DOHH2 (cell line): ENCODE measurements around the gene TTLL8.

ENCODE experiments used
- H3F3A ChIP-seq: fragments of 200-600 bp; sonication (generic), shearing (Covaris generic); 2 replicates; pipeline ENCODE4 v1.6.0; 2016; ENCODE audit warnings: antibody characterized with exemption, mild to moderate bottlenecking; ENCODE audit not compliant: control insufficient read depth, insufficient read depth
- H3K27ac ChIP-seq: fragments of 200-600 bp; sonication (generic); 2 replicates; pipeline ENCODE4 v1.5.1; 2014; ENCODE audit warnings: low read depth, mild to moderate bottlenecking, low read length, moderate library complexity
- H3K27me3 ChIP-seq: fragments of 200-600 bp; sonication (generic); 2 replicates; pipeline ENCODE4 v1.6.1; 2014; ENCODE audit warnings: mild to moderate bottlenecking, low read length, mixed read lengths; ENCODE audit not compliant: control insufficient read depth
- H3K36me3 ChIP-seq: fragments of 200-600 bp; sonication (generic); 2 replicates; pipeline ENCODE4 v1.6.1; 2014; ENCODE audit warnings: mild to moderate bottlenecking, low read length, moderate library complexity, mixed read lengths; ENCODE audit not compliant: control insufficient read depth
- H3K4me1 ChIP-seq: fragments of 200-600 bp; sonication (generic); 2 replicates; pipeline ENCODE4 v1.6.1; 2014; ENCODE audit warnings: mild to moderate bottlenecking, low read length, mixed read lengths; ENCODE audit not compliant: control insufficient read depth
- H3K4me2 ChIP-seq: fragments of 200-600 bp; sonication (generic); 2 replicates; pipeline ENCODE4 v1.6.0; 2014; ENCODE audit warnings: mild to moderate bottlenecking, low read length, moderate library complexity
- H3K4me3 ChIP-seq: fragments of 200-600 bp; sonication (generic); 2 replicates; pipeline ENCODE4 v1.5.1; 2014; ENCODE audit warnings: mild to moderate bottlenecking, low read length, mixed read lengths
- H3K79me2 ChIP-seq: fragments of 200-600 bp; sonication (generic); 2 replicates; pipeline ENCODE4 v1.6.1; 2014; ENCODE audit warnings: mild to moderate bottlenecking, low read length, mixed read lengths; ENCODE audit not compliant: control insufficient read depth
- H3K9me2 ChIP-seq: fragments of 200-600 bp; sonication (generic); replicated peaks from 2 replicates; pipeline ENCODE4 v1.6.1; 2014; ENCODE audit warnings: mild to moderate bottlenecking, low read length, mixed read lengths; ENCODE audit not compliant: control insufficient read depth
- H3K9me3 ChIP-seq: fragments of 200-600 bp; sonication (generic); 2 replicates; pipeline ENCODE4 v1.6.1; 2014; ENCODE audit warnings: antibody characterized with exemption, low read length, mixed read lengths; ENCODE audit not compliant: control insufficient read depth, insufficient read depth
- H4K20me1 ChIP-seq: fragments of 200-600 bp; sonication (generic); 2 replicates; pipeline ENCODE4 v1.6.0; 2014; ENCODE audit warnings: low read depth, mild to moderate bottlenecking, antibody characterized with exemption, low read length, moderate library complexity; ENCODE audit not compliant: control insufficient read depth, insufficient read depth
- EZH2phosphoT487 ChIP-seq: fragments of 200-600 bp; sonication (generic); IDR thresholded peaks from 2 replicates; pipeline ENCODE4 v1.6.1; 2017; ENCODE audit warnings: borderline replicate concordance, mild to moderate bottlenecking, antibody characterized with exemption, low read length, moderate library complexity, mixed read lengths
- TF ChIP-seq, protein P1 (sequence below): fragments of 200-600 bp; sonication (generic); IDR thresholded peaks from one replicate; pipeline ENCODE4 v1.5.1; 2014; ENCODE audit warnings: antibody characterized with exemption, mild to moderate bottlenecking, low read depth, low read length; ENCODE audit not compliant: poor library complexity, severe bottlenecking

The TTLL8 gene

DNA sequence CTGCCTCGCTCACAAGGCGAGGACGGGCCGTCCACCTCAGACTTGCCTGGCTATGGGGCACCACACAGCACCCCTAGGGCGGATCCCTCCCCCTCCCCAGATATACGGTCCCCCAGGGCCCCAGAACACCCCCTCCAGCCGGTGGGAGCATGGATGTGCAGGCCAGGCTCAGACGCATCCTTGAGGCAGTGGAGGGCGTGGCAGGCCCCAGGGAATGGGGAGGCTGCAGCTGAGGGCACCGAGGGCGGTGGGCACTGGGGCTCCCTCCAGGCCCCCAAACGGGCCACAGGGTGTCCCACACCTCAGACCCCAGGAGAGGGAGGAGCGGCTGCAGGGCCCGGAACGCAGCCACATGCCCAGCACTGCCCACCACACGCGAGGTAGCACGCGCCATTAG, 12.1 kb downstream of the TTLL8 start:
- Histone ChIP-seq H3K79me2 (no peaks in the 10 kb centered on the region), H3K9me2 (no peaks in the 10 kb centered on the region), H3K36me3 (no peaks in the 10 kb centered on the region), H4K20me1 (no peaks in the 10 kb centered on the region), H3K9me3 (no peaks in the 10 kb centered on the region), H3K4me1 (no peaks in the 10 kb centered on the region), H3K27me3 (peaks cover 2% of the 10 kb centered on the region; the same call in 1 of the 2 replicates), H3F3A (no peaks in the 10 kb centered on the region), H3K27ac (no peak overlapping the region), H3K4me3 (no peak overlapping the region), H3K4me2 (no peak overlapping the region)
- TF ChIP-seq, protein P1, sequence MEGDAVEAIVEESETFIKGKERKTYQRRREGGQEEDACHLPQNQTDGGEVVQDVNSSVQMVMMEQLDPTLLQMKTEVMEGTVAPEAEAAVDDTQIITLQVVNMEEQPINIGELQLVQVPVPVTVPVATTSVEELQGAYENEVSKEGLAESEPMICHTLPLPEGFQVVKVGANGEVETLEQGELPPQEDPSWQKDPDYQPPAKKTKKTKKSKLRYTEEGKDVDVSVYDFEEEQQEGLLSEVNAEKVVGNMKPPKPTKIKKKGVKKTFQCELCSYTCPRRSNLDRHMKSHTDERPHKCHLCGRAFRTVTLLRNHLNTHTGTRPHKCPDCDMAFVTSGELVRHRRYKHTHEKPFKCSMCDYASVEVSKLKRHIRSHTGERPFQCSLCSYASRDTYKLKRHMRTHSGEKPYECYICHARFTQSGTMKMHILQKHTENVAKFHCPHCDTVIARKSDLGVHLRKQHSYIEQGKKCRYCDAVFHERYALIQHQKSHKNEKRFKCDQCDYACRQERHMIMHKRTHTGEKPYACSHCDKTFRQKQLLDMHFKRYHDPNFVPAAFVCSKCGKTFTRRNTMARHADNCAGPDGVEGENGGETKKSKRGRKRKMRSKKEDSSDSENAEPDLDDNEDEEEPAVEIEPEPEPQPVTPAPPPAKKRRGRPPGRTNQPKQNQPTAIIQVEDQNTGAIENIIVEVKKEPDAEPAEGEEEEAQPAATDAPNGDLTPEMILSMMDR, result no peak
- TF ChIP-seq EZH2phosphoT487, result no peak

DNA sequence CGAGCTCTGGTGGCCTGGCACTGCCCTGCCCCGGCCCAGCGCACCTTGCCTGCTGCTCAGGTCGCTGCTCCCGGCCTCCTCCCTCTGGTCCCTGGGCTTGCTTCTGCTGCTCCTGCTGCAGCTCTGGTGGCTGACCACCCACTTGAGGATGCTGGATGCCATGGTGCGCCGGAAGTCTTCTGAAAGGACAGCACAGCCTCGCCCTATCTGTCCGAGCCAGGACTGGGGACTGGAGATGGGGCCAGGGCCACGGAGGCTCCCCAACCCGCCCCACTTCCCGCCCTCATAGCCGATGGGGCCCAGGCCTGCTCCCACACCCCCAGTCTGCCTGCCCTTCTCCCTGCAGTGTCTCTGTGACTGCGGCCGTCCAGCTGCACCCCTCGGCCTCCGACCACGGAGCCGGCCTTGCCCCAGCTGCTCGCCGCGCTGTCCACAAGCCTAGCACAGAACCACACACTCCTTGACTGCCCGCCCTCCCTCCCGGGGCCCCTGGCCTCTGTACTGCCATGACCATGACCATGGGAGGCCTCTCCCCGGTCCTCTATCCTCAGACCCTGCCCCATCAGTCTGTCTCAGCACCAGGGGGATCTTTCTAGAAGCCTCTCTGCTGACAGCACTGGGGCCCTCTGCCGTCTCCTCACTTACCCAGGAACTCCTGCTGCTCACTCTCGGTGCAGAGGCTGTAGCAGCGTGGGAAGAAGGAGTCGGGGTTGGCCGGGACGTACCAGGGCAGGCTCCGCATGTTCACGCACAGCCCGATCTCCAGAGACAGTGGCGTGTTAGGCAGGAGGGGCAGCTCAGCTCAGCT, 12.7 kb downstream of the TTLL8 start:
- Histone ChIP-seq H3K4me1 (no peaks in the 10 kb centered on the region), H3F3A (no peaks in the 10 kb centered on the region), H4K20me1 (no peaks in the 10 kb centered on the region), H3K9me2 (no peaks in the 10 kb centered on the region), H3K27me3 (peaks cover 2% of the 10 kb centered on the region; the same call in 1 of the 2 replicates), H3K36me3 (no peaks in the 10 kb centered on the region), H3K27ac (no peak overlapping the region), H3K4me3 (no peak overlapping the region), H3K79me2 (no peaks in the 10 kb centered on the region), H3K9me3 (no peaks in the 10 kb centered on the region), H3K4me2 (no peak overlapping the region)
- no peak for TF ChIP-seq EZH2phosphoT487
- TF ChIP-seq, protein P1, result no peak

DNA sequence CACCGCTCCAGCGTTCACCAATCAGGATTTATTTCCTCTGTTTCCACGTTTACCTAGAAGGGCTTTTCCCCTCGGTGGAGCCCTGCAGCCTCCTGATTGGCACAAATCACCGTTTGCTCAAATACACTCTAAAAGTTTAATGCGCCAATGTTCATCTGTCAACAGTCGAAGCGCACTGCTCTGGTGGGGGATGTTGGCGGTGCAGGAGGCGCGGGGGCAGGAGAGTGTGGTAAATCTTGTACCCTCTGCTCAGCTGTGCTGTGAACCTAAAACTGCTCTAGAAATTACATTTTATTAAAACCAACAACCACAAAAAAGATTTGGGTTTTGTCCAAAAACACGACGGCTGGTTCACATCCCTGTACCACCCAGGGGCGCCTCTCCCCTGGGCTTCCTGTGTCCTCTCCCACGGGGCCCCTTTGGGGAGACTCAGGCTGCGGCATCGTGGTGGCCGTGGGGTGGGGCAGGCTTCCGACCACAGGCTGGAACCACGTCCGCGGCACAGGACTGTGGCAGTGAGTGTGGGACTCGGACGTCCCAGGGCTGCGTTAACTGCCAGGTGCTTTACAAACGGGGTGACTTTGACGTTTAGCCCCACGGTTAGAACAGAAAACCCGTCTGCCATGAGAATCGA, 13.5 kb downstream of the TTLL8 start:
- Histone ChIP-seq H3K9me3 (peaks cover 7% of the 10 kb centered on the region), H3K4me1 (no peaks in the 10 kb centered on the region), H4K20me1 (no peaks in the 10 kb centered on the region), H3K9me2 (no peaks in the 10 kb centered on the region), H3K27ac (no peak overlapping the region), H3F3A (no peaks in the 10 kb centered on the region), H3K79me2 (no peaks in the 10 kb centered on the region), H3K4me3 (no peak overlapping the region), H3K27me3 (peaks cover 2% of the 10 kb centered on the region; the same call in 1 of the 2 replicates), H3K4me2 (no peak overlapping the region), H3K36me3 (no peaks in the 10 kb centered on the region)
- TF ChIP-seq, protein P1, result no peak
- no peak for TF ChIP-seq EZH2phosphoT487
